Measurements from ENCODE around the gene OSBPL10.
"Not testable (repeated sequence)": the region's sequence is repeated elsewhere in the genome, so short reads cannot be mapped to it uniquely, and the experiment has no call there.

The OSBPL10 gene

DNA sequence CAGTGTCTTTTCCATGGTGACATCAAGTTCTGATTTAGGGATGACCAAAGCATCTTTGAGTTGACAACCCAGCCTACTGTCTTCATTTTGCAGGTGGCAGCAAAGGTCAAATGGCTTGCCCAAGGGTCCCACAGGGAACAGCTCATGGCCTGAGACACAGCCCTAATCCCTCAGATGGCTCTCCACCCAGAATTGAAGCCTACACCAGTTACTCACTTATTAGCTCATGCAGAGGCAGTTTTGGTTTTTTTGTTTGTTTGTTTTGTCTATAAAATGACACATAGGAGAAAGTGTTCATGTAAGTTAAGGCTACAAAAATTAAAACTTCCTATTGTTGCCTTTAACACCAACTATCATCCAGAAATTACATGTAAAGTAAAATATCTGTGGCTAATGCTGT is 167.9 kb downstream of the OSBPL10 start:
- no peak for DNase-seq (ENCODE audit: low spot score)

DNA sequence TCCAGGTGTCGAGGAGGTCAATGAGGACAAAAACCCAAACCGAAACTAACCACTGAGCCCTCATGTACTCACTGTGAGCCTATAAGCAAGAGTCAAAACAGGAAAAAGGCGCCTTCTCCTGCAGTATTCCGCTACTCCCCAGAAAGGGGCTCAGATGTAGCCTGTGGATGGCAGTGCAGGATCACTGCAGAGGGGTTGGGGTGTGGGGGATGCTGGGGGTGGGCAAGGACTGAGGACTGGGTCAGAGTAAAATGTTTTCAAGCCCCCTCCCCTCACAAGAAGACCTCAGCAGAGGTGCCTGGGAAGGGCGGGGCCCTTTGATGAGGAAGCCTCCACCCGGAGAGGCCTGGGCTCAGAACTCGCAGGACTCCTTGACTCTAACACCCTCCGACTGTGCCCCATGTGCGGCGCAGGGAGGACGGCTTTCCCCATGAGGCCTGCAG is 170.1 kb downstream of the OSBPL10 start:
- DNase-seq (ENCODE audit: low spot score): no peak

DNA sequence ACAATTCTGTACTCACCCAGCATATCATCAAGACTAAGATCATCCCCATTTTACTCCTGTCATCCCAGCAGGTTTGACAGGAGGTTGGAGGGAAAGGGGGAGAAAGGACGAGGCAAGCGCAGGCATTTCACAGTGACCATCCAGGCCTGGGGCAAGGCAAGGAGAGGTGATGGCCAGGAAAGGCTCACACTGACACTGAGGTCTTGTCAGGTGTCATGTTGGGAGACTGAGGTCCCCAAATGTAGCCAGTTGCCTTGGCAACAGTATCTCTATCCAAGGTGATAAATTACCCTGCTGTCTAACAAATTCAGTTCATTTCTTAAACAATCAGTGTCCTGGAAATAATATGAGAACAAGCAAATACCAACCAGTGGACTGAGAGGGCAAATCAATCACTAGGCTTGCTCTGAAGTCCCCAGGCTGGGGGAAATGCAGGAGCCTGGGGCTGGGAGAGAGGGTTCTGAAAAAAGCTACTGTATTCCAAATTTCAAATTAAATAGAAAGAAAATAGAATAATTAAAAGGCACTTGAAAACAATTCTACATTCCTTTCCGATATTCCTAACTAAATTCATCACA is 172.8 kb downstream of the OSBPL10 start:
- no peak for DNase-seq (ENCODE audit: low spot score)

DNA sequence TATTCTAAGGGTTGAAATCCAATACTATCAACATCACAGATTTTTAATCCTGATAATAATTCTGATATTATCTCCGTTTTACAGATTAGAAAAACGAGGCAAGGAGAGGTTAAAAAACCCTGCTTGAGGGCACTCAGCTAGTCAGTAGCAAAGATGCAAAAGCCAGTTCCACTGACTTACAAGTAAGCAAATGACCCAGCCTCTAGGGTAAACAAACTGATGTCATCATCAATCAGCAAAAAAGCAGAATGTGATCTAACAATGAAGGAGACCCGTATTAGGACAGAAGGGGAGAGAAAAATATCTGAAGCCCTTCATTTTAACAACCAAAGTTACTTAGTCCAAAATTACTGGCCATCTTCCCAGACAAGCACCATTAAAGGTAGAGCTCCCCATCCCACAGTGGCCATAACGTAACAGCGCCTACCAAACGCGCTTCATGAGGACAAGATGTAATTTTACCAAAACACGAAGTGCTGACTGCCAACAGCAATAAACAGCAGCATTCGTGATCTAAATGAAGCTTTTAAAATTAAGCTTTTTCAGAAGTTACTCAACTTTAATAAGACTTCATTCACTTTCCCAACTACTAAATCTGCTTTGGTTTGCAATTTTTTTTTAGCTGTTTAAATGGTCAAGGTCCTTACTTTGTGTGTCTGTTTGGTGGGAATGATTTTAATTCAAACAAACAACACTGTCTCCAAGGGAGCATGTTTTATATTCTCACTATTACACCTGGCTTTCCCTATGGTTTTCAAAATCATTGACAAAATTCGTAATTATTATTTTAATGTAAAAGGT is 176.6 kb downstream of the OSBPL10 start:
- DNase-seq (ENCODE audit: low spot score): no peak

DNA sequence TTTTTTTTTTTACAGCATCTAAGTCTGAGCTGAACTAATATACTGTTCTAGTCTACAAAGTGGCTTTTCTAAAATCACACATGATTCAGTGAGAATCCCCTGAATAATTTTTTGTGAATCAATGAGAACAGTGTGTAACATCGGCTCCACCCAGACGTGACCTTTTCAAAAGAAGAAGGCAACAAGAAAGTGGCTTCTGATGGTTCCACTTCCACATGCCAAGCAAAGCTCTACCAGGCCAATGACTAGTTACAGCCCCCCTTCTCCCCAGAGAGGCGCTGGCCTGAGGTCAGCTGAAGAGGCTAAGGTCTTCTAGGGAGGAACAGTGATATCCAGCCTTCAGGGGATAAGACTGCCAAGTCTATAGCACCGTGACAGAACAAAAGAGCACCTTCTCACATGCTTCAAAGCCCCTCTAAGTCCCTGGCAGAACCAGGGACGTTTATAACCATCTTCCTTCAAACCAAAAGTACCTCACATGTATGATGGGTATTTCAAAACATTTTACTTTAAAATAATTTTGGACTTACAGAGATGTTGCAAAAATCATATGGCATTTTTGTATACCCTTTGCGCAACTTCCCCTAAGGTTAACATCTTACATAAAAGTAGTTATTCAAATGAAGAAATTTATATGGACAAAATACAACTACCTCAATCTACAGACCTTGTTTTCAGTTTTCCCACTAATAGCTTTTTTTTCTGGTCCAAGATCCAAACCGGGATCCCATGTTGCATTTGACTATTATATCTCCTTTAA is 177.9 kb downstream of the OSBPL10 start:
- no peak for DNase-seq (ENCODE audit: low spot score)

DNA sequence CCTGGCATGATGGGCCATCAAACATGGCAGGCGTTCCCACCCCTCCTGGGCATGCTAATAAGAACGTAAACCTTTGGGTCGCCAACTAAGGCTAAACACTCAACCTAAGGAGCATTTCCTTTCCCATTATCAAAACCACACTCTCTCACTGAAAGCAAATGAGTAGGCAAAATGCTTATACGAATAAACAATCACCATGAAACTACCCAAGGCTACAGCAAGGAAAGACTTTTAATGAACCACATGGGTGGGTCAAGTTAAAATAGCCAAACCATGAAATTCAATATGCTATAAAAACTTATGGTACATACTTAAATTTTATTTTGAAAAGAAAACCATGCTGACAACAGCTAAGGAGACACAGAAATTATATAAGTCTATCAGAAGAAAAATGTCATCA is 180.6 kb downstream of the OSBPL10 start:
- no peak for DNase-seq (ENCODE audit: low spot score)

DNA sequence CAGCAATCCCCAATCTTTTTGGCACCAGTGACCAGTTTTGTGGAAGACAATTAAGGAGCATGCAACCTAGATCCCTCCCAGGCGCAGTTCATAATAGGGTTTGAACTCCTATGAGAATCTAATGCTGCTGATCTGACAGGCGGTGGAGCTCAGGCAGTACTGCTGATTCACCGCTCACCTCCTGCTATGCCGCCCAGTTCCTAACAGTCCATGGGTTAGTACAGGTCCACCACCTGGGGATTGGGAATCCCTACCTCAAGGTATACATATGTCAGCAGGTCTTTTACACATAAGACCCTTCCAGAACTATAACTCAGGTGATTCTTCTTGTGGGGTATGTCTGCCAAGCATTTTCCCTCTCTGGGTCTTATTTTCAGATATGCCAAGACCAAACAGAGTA is 182.2 kb downstream of the OSBPL10 start:
- DNase-seq (ENCODE audit: low spot score): no peak

DNA sequence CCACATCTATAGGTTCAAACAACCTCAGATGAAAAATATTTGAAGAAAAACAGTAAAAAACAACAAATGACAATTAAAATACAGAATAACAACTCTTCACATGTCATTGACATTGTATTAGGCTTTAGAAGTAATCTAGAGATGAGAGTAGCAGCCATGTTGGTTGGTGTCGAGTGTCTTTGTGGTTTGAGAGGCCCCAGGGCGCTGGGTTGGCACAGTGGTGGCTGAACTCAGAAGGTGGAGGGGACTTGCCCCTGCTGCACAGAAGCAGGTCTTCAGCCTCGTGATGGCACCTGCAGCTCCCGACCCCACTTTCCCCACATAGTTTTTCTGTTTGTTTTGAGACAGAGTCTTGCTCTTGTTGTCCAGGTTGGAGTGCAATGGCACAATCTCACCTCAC is 187.2 kb downstream of the OSBPL10 start:
- no peak for DNase-seq (ENCODE audit: low spot score)

DNA sequence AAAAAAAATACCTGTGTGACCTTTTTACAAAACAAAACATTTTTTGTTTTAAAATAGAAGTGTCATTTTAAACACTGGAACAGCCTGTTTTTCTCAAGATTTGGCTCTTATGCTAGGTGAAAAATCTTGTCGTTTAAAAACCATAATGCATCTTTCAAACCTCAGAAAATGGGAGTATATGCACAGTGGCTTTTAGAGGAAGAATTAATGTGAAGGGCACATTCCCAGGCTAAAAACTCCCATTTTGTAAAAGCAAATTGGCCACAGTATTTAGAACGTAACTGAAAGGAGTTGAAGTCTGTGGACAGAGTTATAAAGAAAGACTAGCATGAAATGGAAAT is 190.0 kb downstream of the OSBPL10 start:
- DNase-seq (ENCODE audit: low spot score): no peak

DNA sequence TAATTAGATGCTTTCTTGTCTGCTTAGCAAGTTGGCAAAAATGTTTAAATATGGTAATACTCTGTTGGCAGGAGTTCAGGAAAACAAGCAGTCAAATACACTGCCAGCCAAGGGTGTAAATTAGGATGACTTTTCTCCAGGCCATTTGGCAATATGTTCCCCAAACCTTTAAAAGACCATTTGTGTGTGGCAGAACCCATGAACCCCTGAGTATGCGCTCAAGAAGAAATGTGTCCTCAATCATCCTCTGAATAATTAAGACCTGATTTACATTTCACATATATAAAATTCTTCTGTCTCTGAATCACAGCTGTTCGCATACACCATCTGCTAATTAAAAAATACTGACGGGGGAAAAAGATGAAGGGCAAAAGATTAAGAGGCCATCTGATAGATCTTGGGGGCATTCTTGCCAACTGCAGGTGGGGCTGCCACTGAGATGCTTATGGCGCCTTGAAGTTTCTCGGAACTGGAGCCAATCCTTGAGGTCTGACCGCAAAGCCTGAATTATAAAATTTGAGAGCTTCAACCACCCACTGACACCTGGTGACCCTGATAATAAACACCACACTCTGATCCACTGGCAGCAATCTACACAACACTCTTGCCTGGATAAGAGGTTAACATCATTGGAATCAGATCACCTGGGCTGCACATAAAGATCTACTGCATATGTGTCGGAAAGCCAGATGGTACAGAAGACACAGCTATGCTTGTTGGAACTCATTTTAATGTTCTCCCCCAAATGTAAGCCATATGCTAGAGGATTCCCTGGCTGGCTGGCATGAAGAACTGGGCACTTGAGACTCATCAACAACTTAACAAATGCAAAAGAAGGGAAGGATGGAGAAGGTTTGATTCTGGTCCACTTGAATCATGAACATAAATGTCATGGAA is 190.6 kb downstream of the OSBPL10 start:
- no peak for DNase-seq (ENCODE audit: low spot score)

DNA sequence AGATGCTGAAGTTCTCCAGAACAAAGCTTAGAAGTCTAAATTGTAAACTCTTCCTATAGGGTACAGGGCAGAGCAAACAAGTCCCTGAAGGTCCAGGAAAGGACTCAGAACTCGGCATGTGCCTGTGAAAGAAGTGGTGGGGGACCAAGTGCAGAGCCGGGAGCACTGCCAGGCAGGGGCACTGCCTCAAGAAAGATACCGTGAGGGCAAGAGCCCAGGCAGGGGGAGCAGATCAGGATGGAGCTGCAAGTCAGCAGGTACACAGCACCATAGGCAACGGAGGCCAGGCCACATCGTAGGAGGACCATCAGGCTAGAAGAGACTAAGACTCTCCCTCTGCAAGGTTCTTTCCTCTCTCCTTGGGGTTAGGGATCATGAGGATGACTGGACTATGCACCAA is 191.6 kb downstream of the OSBPL10 start:
- no peak for DNase-seq (ENCODE audit: low spot score)

DNA sequence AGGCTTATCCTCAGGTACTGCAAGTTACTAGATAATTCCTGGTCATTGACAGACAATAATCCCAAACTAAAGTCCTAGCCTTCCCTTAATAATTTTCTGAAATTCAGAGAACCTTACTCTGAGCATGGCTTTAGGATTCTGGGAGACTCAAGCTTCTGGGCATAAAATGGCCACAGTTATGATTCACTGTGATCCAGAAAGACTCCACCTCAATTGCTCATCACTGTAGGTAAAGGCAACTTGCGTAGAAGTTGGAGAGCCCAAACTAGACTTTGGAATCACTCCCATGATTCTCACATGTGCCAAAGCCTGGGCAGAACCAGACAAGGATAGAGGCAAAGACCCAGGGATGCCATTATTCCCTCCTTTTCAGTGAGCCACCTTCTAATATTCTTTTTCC is 195.3 kb downstream of the OSBPL10 start:
- no peak for DNase-seq (ENCODE audit: low spot score)

DNA sequence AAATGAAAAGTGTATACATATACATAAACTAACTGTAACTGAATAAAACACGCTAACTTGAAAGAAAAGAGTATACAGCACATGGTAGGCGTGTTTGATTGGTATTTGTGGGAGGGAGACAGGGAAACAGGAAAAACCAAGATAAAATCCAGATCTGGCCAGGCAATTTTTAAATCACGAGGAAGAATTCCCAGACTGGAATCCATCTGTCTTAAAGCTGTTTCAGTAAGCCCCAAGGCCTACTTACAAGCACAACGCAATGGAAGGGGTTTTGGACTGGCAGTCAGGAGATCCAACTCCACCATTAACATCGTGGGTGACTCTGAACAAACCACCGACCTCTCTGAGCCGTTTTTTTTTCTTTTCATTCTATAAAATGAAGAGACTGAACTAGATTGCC is 195.8 kb downstream of the OSBPL10 start:
- no peak for DNase-seq (ENCODE audit: low spot score)

DNA sequence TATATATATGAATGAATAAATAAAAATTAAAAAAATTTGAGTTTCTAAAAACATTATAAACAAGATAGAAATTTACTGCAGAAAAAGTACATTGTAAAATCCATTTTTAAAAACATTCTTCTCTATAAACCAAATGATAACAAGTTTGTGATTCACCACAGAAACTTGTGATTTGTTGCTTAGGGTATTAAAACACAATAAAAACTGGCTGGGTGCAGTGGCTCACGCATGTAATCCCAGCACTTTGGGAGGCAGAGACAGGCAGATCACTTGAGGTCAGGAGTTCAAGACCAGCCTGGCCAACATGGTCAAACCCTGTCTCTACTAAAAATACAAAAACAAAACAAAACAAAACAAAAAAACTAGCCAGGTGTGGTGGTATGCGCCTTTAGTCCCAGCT is 197.2 kb downstream of the OSBPL10 start:
- DNase-seq (ENCODE audit: low spot score): not testable (repeated sequence)

DNA sequence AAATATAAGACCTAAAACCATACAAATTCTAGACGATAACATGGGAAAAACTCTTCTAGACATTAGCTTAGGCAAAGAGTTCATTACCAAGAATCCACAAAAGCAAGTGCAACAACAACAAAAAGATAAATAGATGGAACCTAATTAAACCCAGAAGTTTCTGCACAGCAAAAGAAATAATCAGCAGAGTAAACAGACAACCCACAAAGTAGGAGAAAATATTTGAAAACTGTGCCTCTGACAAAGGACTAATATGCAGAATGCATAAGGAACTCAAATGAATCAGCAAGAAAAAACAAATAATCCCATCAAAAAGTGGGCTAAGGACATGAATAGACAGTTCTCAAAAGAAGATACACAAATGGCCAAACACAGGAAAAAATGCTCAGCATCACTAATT is 198.8 kb downstream of the OSBPL10 start:
- DNase-seq (ENCODE audit: low spot score): not testable (repeated sequence)

DNA sequence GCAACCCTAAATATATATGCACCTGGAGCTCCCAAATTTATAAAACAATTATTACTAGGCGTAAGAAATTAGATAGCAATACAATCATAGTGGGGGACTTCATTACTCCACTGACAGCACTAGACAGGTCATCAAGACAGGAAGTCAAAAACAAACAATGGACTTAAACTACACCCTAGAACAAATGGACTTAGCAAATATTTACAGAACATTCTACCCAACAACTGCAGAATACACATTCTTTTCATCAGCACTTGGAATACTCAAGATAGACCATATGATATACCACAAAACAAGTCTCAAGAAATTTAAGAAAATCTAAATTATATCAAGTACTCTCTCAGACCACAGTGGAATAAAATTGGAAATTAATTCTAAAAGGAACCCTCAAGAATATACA is 201.5 kb downstream of the OSBPL10 start:
- no peak for DNase-seq (ENCODE audit: low spot score)

DNA sequence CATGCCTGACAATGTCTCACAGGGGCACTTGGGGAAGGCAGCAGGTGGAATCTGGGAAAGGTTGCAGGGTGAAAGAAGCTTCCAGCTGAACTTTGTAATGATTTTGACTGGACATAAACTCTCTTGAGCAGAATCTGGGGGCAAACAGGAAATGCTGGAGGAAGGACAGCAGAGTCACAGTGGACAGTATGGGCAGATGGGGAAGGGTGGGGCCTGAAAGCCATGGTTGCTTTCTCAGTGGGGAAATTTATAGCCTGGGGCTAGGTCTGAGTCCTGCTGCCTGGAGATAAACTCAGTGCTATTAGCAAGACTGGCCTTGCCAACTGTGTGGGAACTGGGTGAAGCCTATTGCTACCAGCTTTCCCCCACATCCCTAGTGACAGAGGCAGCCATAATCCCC is 203.2 kb downstream of the OSBPL10 start:
- DNase-seq (ENCODE audit: low spot score): no peak

DNA sequence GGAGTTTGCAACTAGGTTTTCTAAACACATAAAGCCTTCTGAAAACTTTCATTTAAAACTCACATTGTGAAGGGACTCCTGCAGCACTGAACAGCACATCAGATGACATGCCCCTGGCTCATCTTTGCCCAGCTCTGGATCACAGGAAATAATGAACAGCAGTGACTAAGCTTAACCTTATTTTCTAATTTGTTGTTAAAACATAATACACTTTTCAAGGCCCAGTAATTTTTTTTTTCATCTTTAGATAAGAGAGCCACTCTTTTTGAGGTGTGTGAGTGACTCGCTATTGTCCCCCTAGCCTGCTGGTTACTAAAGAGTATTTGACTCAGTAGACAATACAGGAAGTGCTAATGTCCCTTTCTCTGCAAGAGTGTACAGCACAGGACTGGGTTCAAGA is 204.0 kb downstream of the OSBPL10 start:
- DNase-seq (ENCODE audit: low spot score): no peak

DNA sequence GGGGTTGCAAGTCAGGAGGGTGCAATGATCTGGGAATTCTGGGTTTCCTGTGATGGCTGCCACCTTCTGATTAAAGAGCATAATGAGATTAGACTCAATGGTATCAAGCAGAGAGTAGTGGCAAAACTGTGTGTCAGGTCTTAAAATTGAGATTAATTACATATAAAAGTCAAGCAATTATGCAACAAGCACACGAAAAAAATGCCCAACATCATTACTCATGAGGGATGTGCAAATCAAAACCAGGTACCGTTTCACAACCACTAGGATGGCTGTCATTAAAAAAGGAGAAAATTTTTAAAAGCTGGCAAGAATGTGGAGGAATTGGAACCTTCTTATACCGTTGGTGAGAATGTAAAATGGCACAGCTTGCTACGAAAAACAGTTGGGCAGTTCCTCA is 205.0 kb downstream of the OSBPL10 start:
- DNase-seq (ENCODE audit: low spot score): no peak

DNA sequence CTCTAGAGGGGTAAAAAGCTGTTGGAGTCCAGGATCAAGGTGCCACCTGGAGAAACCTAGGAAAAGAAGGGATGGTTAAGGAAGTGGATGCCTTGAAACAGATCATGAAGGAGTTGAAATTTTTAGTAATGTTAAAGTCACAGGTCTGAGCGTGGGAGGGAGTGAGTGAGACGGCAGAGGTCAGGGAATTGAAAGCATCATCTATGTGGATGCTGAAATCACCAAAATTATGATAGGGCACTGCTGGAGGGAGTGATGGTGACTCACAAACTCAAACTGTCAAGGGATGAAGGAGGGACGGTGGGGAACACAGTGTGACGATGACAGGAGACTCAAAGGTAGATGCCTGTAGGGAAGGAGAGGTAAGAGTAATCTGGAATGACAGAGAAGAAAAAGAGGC is 205.7 kb downstream of the OSBPL10 start:
- no peak for DNase-seq (ENCODE audit: low spot score)

DNA sequence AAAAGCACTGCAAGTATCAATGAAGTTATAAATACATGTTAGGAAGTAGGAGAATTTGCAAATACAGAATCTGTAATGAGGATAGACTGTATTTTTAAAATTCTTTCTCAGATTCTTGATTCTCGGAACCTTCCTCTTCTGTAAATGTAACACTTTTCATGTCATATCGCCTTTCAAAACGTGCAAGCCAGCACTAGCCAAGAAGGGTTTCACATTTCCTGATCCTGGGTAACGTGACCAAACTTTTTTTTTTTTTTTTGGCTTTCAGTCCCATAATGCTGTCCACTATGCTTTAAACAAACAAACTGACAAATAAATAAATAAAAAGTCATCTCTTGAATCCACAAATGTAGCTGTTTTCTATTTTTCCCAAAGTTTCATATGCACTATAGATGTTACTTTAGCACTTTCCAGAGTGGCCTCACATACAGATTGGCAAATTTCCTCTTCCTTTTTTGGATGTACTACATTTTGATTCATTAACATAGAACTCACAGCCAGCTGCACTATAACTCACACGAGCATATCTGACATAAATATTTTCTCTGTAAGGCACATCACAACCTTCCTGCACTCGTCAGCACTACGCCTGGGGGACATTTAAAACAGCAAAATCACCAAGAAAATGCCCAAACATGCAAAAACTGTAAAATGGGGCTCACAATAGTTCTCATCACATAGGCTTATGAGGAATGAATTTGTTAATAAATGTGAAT is 208.1 kb downstream of the OSBPL10 start:
- DNase-seq (ENCODE audit: low spot score): no peak

DNA sequence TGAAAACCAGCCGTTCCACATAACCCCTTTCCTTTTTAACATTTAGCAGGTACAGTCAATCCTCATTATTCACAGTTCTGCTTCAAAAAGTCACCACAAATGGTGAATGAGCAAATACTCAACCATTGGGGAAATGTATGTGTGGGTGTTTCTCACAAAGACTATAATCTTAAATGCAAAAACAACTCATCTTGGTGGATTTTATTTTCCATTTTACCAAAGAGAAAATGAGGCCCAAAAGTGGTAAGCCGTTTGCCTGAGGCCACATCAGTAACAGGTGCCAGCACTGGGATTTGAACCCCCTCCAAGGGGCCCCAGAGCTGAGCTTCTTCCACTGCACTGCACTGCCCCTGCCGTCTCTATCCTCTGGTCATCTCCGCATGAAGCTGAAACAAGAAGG is 208.8 kb downstream of the OSBPL10 start:
- DNase-seq (ENCODE audit: low spot score): no peak

Measured in hematopoietic multipotent progenitor cell treated with erythropoietin and hydrocortisone succinate and interleukin-3 and kit ligand, for 17 days (in vitro differentiated cells).